Osteoblast (primary cell): ENCODE data around the gene MRGPRG. TPM values are rescaled to one million over a fixed set of nuclear protein-coding genes. Genes with fewer than 3 reads are reported as not detected.
A peak's percentile ranks its signal among the peaks of the same experiment; 100 is the strongest.

Source experiments
- DNase-seq: peaks from one replicate; pipeline ENCODE4 v3.0.0; 2011; ENCODE audit warnings: low spot score, mixed read lengths; ENCODE audit not compliant: insufficient read length; ENCODE audit errors: missing footprints
- H2AFZ ChIP-seq: 2 replicates; pipeline ENCODE4 v1.6.0; 2011; ENCODE audit warnings: mild to moderate bottlenecking, low read length
- H3K27ac ChIP-seq: 2 replicates; pipeline ENCODE4 v1.5.1; 2011; ENCODE audit warnings: mild to moderate bottlenecking, low read depth, low read length, moderate library complexity
- H3K27me3 ChIP-seq: 2 replicates; pipeline ENCODE4 v1.6.0; 2012; ENCODE audit warnings: mild to moderate bottlenecking, control low read depth, inconsistent platforms, low read length, moderate library complexity; ENCODE audit not compliant: insufficient read depth
- H3K36me3 ChIP-seq: 2 replicates; pipeline ENCODE4 v1.5.1; 2011; ENCODE audit warnings: mild to moderate bottlenecking, low read length, control low read depth, moderate library complexity; ENCODE audit not compliant: insufficient read depth
- H3K4me1 ChIP-seq: 2 replicates; pipeline ENCODE4 v1.5.1; 2011; ENCODE audit warnings: mild to moderate bottlenecking, low read length, control low read depth, moderate library complexity; ENCODE audit not compliant: insufficient read depth
- H3K4me2 ChIP-seq: 2 replicates; pipeline ENCODE4 v1.6.0; 2011; ENCODE audit warnings: mild to moderate bottlenecking, low read length; ENCODE audit not compliant: insufficient read depth
- H3K4me3 ChIP-seq: fragments of 200-600 bp; sonication (generic); 3 replicates; pipeline ENCODE4 v1.5.1; 2012; ENCODE audit warnings: mild to moderate bottlenecking, low read length, inconsistent platforms; ENCODE audit not compliant: insufficient read depth
- H3K79me2 ChIP-seq: 2 replicates; pipeline ENCODE4 v1.6.0; 2012; ENCODE audit warnings: mild to moderate bottlenecking, low read length, control low read depth, inconsistent platforms; ENCODE audit not compliant: insufficient read depth
- H3K9me3 ChIP-seq: 2 replicates; pipeline ENCODE4 v1.5.1; 2011; ENCODE audit warnings: low read depth, low read length, control low read depth
- H4K20me1 ChIP-seq: 2 replicates; pipeline ENCODE4 v1.6.0; 2012; ENCODE audit warnings: mild to moderate bottlenecking, low read length, control low read depth; ENCODE audit not compliant: insufficient read depth
- CTCF ChIP-seq: IDR thresholded peaks from 2 replicates; pipeline ENCODE4 v1.5.1; 2011; ENCODE audit warnings: mild to moderate bottlenecking, low read depth, low read length, moderate library complexity; ENCODE audit errors: extremely low read depth
- total RNA-seq: library from RNA; depleted of rRNA; stranded (reverse); fragments of >200 nt; gene quantifications from 2 replicates; pipeline ENCODE4 v1.2.3, GENCODE V29; 2012

MRGPRG gene
- total RNA-seq, 1 donor: not detected

DNA sequence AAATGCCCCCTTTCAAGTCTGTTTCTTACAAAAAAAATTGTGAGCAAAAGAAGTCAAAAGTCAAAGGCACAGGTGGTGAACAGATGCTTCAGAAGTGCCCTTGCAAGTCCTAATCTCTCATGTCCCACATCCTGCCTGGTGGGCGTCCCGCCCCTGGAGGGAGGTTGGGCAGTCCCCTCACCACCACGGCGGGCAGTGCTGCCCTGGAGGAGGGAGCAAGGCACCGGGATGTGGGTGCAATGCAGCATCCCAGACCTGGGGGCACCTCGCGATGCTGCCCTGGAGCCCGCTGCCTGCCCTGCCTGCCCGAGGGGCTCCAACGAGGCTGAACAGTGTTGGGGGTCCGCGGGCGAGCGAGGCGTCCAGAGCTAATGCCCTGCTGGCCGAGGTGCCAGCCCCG is 15.9 kb downstream of the MRGPRG start:
- no peaks in the 10 kb centered on the region for H3K9me3 ChIP-seq
- H3K27me3 ChIP-seq: peaks cover 43% of the 10 kb centered on the region
- no peak overlapping the region for H3K4me2 ChIP-seq
- TF ChIP-seq CTCF: no peak
- H3K27ac ChIP-seq: no peak overlapping the region
- H3K36me3 ChIP-seq: no peaks in the 10 kb centered on the region
- no peak overlapping the region for H2AFZ ChIP-seq
- no peaks in the 10 kb centered on the region for H3K4me1 ChIP-seq
- H3K4me3 ChIP-seq: no peak overlapping the region
- DNase-seq: peak; percentile 77
- H4K20me1 ChIP-seq: no peaks in the 10 kb centered on the region
- no peaks in the 10 kb centered on the region for H3K79me2 ChIP-seq

GRCh38 chr11:3202305-3202704 is 16.3 kb downstream of the MRGPRG start:
- Histone ChIP-seq H4K20me1 (no peaks in the 10 kb centered on the region), H3K27me3 (peaks cover 42% of the 10 kb centered on the region), H3K4me1 (no peaks in the 10 kb centered on the region), H3K79me2 (no peaks in the 10 kb centered on the region), H3K4me2 (no peak overlapping the region), H3K9me3 (no peaks in the 10 kb centered on the region), H3K4me3 (no peak overlapping the region), H2AFZ (no peak overlapping the region), H3K27ac (no peak overlapping the region), H3K36me3 (no peaks in the 10 kb centered on the region)
- peak; percentile 49 for DNase-seq
- no peak for TF ChIP-seq CTCF

DNA sequence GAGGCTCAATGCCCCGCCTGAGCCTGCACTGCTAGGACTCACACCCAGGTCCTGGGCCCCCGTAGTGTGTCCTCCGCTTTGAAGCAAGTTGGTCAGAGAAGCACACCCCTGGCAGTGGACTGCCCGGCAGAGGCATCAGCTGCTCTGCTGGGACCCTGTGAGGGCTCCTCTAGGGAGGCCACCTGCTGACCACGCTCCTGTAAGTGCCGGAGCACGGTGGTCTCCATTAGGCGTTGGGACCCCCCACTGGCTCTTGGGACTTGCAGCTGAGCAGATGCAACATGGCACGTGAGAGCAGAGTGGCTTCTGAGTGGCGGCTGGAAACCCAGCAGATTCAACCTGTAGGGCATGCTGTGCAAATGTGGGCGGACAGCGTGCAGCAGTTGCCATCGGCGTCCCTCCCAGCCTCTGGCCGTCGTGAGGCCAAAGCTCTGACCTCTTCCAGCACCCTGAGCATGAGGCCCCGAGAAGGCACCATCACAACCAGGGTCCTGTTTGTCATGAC is 16.9 kb downstream of the MRGPRG start:
- Histone ChIP-seq H3K9me3 (no peaks in the 10 kb centered on the region), H3K27me3 (peaks cover 40% of the 10 kb centered on the region)

DNA sequence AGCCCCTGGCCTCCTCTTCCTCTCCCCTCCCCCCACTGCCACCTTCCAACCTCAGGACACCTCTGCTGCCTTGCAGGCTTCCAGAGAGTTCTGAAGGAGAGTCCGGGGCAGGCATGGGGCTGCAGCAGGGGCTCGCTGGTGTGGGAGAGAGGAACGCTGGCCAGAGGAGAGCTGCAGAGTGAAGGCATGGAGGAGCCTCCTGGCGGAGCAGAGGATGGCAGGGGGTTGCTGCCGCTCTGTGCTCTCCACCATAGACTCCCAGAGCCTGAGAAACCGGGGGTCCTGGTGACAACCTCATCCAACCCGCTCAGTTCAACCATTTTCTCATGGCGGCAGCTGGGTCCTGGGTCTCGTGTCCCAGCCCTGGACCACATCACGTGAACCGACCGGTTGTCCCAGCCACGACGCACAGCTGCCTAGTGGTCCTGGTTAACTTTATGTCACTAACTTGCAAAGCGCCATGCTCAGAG is 17.5 kb downstream of the MRGPRG start:
- H3K27me3 ChIP-seq: peaks cover 40% of the 10 kb centered on the region
- no peak overlapping the region for H3K27ac ChIP-seq
- no peak overlapping the region for H3K4me3 ChIP-seq
- H2AFZ ChIP-seq: no peak overlapping the region
- TF ChIP-seq CTCF: no peak
- H3K4me1 ChIP-seq: no peaks in the 10 kb centered on the region
- no peaks in the 10 kb centered on the region for H4K20me1 ChIP-seq
- H3K4me2 ChIP-seq: no peak overlapping the region
- H3K36me3 ChIP-seq: no peaks in the 10 kb centered on the region
- peak; percentile 76 for DNase-seq
- no peaks in the 10 kb centered on the region for H3K79me2 ChIP-seq
- no peaks in the 10 kb centered on the region for H3K9me3 ChIP-seq

More for the DNA sequence above, 16.9 kb downstream of the MRGPRG start:
- Histone ChIP-seq H3K4me3 (no peak overlapping the region), H3K4me1 (no peaks in the 10 kb centered on the region), H3K36me3 (no peaks in the 10 kb centered on the region), H2AFZ (no peak overlapping the region), H3K27ac (no peak overlapping the region), H3K4me2 (no peak overlapping the region), H3K79me2 (no peaks in the 10 kb centered on the region), H4K20me1 (no peaks in the 10 kb centered on the region)
- DNase-seq: peak; percentile 34
- no peak for TF ChIP-seq CTCF
